Measurements from ENCODE around the gene SPG21. TPM values are rescaled to one million over a fixed set of nuclear protein-coding genes. Genes with fewer than 3 reads are reported as not detected.

The SPG21 gene
- total RNA-seq, 1 donor from 2014 or later, result 107 TPM

DNA sequence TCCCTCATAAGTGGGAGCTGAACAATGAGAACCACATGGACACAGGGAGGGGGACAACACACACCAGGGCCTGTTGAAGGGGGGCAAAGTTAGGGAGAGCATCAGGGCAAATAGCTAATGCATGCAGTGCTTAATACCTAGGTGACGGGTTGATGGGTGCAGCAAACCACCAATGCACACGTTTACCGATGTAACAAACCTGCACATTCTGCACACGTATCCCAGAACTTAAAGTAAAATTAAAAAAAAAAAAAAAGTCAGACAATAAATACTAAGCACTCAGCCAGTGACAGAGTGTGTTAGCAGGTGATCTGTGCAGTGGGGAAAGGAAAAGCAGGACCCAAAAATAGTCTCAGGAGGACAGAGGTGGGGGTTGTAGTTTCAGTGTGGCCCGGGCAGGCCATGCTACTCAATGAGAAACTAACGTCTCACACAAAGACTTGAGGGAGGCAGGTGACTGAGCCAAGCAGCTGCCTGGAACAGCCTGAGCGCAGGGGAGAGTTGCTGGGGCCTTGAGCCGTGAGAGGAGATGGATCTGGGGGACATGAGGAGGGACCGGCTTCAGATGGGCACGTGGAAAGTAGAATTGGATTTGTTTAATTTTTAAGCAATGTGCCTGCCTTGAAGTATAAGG lies 59.6 kb downstream of the SPG21 start:
- no peak for ATAC-seq
- no peak overlapping the region for H3K27ac ChIP-seq
- DNase-seq, result no peak
- H3K4me1 ChIP-seq, result no peaks in the 10 kb centered on the region
- TF ChIP-seq, protein P1, sequence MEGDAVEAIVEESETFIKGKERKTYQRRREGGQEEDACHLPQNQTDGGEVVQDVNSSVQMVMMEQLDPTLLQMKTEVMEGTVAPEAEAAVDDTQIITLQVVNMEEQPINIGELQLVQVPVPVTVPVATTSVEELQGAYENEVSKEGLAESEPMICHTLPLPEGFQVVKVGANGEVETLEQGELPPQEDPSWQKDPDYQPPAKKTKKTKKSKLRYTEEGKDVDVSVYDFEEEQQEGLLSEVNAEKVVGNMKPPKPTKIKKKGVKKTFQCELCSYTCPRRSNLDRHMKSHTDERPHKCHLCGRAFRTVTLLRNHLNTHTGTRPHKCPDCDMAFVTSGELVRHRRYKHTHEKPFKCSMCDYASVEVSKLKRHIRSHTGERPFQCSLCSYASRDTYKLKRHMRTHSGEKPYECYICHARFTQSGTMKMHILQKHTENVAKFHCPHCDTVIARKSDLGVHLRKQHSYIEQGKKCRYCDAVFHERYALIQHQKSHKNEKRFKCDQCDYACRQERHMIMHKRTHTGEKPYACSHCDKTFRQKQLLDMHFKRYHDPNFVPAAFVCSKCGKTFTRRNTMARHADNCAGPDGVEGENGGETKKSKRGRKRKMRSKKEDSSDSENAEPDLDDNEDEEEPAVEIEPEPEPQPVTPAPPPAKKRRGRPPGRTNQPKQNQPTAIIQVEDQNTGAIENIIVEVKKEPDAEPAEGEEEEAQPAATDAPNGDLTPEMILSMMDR (IDR thresholded peaks at IDR 0.05), result no peak
- no peak overlapping the region for H3K4me3 ChIP-seq
- intact Hi-C loops (cut with DNase I), result no loop called here
- H3K36me3 ChIP-seq, result no peaks in the 10 kb centered on the region
- H3K27me3 ChIP-seq, result no peaks in the 10 kb centered on the region
- H3K9me3 ChIP-seq, result no peaks in the 10 kb centered on the region

DNA sequence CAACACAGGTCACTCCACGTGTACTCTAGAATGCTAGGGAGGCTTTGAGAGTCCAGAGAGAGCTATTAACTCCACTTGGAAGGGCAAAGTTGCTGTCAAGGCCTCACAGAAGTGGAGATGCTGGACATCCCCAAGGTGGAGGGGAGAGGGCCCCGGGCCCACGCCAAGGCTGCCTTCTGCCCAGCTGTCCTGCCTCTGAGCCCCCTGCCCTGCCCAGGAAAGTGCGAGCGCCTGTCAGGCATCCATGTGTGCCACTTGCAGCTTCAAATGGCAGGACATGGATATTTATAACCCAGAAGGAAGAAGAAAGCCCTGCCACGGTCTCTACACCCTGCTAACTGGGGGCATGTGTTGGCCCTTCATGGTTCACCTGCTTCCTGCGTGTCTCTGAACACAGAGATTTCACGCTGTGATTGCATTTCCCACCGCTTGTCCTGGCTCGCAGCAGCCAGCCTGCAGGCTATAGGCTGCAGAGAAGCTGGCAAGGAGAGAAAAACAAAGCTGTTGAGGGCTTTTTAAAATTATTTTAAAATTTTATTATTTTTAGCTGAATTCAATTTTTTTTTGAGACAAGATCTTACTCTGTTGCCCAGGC lies 61.0 kb downstream of the SPG21 start:
- Histone ChIP-seq H3K36me3 (no peaks in the 10 kb centered on the region), H3K27ac (no peak overlapping the region), H3K4me3 (no peak overlapping the region), H3K27me3 (no peaks in the 10 kb centered on the region), H3K9me3 (no peaks in the 10 kb centered on the region), H3K4me1 (no peaks in the 10 kb centered on the region)
- TF ChIP-seq, protein P1 (IDR thresholded peaks at IDR 0.05), result no peak
- intact Hi-C loops (cut with DNase I), result no loop called here
- DNase-seq (no peak), ATAC-seq (no peak)

DNA sequence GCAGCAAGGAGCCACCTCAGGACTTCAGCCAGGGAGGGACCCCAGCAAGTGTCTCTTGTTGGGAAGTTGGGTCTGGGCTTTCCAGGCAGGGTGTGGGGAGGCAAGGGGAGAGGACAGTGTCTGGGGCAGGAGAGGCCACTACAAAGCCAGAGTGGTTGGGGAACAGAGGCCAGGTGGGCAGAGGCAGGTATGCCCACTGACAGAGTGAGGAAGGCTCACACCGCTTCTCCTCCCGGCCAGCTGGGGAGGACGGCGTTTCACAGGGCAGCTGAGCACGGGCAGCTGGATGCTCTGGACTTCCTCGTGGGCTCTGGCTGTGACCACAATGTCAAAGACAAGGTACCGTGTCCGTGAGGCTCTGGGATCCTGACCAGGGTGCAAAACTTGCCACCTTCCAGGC lies 63.1 kb downstream of the SPG21 start:
- H3K9me3 ChIP-seq, result no peaks in the 10 kb centered on the region
- H3K4me1 ChIP-seq, result no peaks in the 10 kb centered on the region
- no peak overlapping the region for H3K27ac ChIP-seq
- ATAC-seq, result no peak
- TF ChIP-seq, protein P1 (IDR thresholded peaks at IDR 0.05), result no peak
- no peaks in the 10 kb centered on the region for H3K36me3 ChIP-seq
- H3K4me3 ChIP-seq, result no peak overlapping the region
- H3K27me3 ChIP-seq, result no peaks in the 10 kb centered on the region
- intact Hi-C loops (cut with DNase I), result no loop called here
- DNase-seq, result no peak

DNA sequence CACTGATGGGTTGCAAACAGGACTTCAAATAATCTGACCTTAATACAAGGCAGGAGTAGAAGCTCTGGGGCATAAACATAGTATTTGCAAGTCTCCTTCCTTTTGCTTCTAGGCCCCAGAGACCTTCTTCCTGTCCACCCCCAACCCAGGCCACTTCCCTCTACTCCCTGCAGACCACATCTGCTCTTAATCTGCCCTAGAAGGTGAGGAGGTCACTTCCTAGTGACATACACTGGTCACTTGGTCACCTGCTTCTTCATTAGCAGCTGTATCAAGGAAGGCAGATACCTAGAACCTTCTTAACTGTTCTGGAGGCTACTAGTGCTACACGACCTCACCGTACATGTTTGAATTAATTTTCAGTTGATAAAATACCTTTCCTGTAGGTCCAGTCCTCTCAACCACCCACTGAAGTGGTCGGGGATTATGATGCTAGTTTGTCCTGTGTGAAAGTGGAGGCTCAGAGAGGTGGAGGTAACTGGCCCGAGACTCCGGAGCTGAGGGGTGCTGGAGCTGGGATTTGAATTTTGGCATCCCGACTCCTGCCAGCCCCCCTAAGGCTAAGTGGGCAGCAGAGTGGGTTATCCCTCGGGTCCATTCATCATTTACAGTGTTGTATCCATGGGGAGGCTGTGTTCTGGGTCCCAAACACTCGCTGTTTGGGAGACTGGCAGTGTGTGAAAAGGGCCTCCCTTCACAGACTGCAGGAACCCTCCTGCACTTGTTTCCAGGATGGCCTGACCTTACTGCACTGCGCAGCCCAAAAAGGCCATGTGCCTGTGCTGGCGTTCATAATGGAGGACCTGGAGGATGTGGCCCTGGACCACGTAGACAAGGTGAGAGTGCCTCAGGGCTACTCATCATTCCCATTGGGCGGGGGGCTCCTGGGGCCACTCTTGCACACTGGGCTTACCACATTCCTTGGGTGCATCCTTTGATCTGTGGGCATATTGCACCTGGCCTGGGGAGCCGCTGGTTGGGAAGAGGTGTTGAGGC lies 64.1 kb downstream of the SPG21 start:
- intact Hi-C loops (cut with DNase I), result no loop called here
- ATAC-seq (no peak), DNase-seq (no peak)

DNA sequence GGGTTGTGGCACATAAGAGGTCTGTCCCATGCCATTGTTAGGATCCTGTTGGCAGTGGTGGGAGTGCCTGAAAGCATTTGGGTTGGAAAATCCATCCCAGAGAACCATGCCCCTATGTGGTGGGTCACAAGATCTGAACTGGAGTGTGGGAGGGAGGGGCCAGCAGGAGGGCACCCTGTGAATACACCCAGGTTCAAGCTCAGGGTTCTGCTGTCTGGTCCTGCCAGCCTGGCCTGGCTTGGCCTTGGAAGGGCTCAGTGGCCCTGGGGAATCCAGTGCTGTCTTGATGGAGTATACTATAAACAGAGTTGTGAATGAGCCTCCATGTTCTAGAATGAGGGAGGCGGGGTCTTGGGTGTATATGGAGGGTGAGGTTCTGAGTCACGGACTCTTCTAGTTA lies 66.2 kb downstream of the SPG21 start:
- intact Hi-C loops (cut with DNase I), result no loop called here
- TF ChIP-seq, protein P1 (IDR thresholded peaks at IDR 0.05), result no peak
- ATAC-seq (no peak), DNase-seq (no peak)
- Histone ChIP-seq H3K27me3 (no peaks in the 10 kb centered on the region), H3K36me3 (no peaks in the 10 kb centered on the region), H3K9me3 (no peaks in the 10 kb centered on the region), H3K4me3 (no peak overlapping the region), H3K4me1 (no peaks in the 10 kb centered on the region), H3K27ac (no peak overlapping the region)

More for the DNA sequence above, 64.1 kb downstream of the SPG21 start:
- Histone ChIP-seq H3K4me3 (no peak overlapping the region), H3K36me3 (no peaks in the 10 kb centered on the region), H3K4me1 (no peaks in the 10 kb centered on the region), H3K27ac (no peak overlapping the region), H3K9me3 (no peaks in the 10 kb centered on the region), H3K27me3 (no peaks in the 10 kb centered on the region)
- TF ChIP-seq, protein P1 (IDR thresholded peaks at IDR 0.05), result no peak

All from upper lobe of right lung (tissue), 1 donor.